H1 (cell line): ENCODE results near the gene TM4SF20. TPM values are rescaled to one million over a fixed set of nuclear protein-coding genes. Genes with fewer than 3 reads are reported as not detected.

Source experiments
- CTCF ChIA-PET: fragments of 300-600 bp; sonication (Branson Sonifier 250); formaldehyde crosslinking; loops from one replicate; lab custom pipeline; 2021; ENCODE audit not compliant: partially characterized antibody; lab: Charles Lee
- POLR2A ChIA-PET: fragments of 300-600 bp; sonication (Branson Sonifier 250); formaldehyde crosslinking; loops from one replicate; lab custom pipeline; 2021; ENCODE audit warnings: inconsistent platforms; ENCODE audit not compliant: partially characterized antibody; lab: Charles Lee
- DNase-seq, 2 experiments: peaks; one replicate each; pipeline versions ENCODE4 v3.0.0 to v3.0.0-alpha.2; 2010 to 2022; ENCODE audit warnings: low spot score in 2 of 2, low read depth in 1 of 2, mixed read lengths in 1 of 2
- FAIRE-seq: peaks from 2 replicates; lab custom pipeline; 2011; peaks lifted over from hg19 to GRCh38; lab: Jason Lieb, UNC
- H2AFZ ChIP-seq: 2 replicates; pipeline ENCODE4 v1.8.1; 2012; ENCODE audit warnings: low read length, inconsistent platforms
- H2AK5ac ChIP-seq: 2 replicates; pipeline ENCODE4 v1.6.1; 2013; ENCODE audit warnings: low read depth, low read length
- H2BK120ac ChIP-seq: replicated peaks from 2 replicates; pipeline ENCODE3; 2013; ENCODE audit warnings: low read depth, low read length, inconsistent platforms
- H2BK12ac ChIP-seq: 2 replicates; pipeline ENCODE4 v1.6.1; 2013; ENCODE audit warnings: low read depth, low read length
- H2BK15ac ChIP-seq: 2 replicates; pipeline ENCODE4 v1.6.1; 2013; ENCODE audit warnings: low read length
- H2BK20ac ChIP-seq: 2 replicates; pipeline ENCODE4 v1.6.1; 2013; ENCODE audit warnings: low read length
- H2BK5ac ChIP-seq: 2 replicates; pipeline ENCODE4 v1.6.1; 2013; ENCODE audit warnings: low read depth, low read length
- H3K14ac ChIP-seq: 2 replicates; pipeline ENCODE4 v1.6.1; 2013; ENCODE audit warnings: inconsistent platforms; ENCODE audit not compliant: insufficient read length
- H3K18ac ChIP-seq: 2 replicates; pipeline ENCODE4 v1.6.1; 2013; ENCODE audit warnings: low read length; ENCODE audit errors: extremely low read depth
- H3K23ac ChIP-seq: 2 replicates; pipeline ENCODE4 v1.6.1; 2013; ENCODE audit warnings: inconsistent platforms; ENCODE audit not compliant: insufficient read length
- H3K23me2 ChIP-seq: 2 replicates; pipeline ENCODE4 v1.6.1; 2013; ENCODE audit warnings: low read depth, low read length
- H3K27ac ChIP-seq: 2 replicates; pipeline ENCODE4 v1.6.1; 2011; ENCODE audit warnings: low read depth, low read length, inconsistent platforms
- H3K27me3 ChIP-seq, 4 experiments: replicated peaks in 1 of 4; 1 replicate in 1 of 4; 2 replicates in 3 of 4; pipeline versions ENCODE4 v1.6.1 to v1.8.1; 2011 to 2013; ENCODE audit warnings: low read length in 3 of 4, mild to moderate bottlenecking in 3 of 4, inconsistent platforms in 2 of 4, mixed read lengths in 2 of 4, moderate library complexity in 1 of 4; ENCODE audit not compliant: control insufficient read depth in 3 of 4, insufficient read depth in 3 of 4; ENCODE audit errors: extremely low read depth in 1 of 4
- H3K36me3 ChIP-seq, 4 experiments: 2 replicates each; pipeline versions ENCODE4 v1.6.1 to v1.8.1; 2011 to 2013; ENCODE audit warnings: mild to moderate bottlenecking in 4 of 4, low read length in 3 of 4, moderate library complexity in 2 of 4, control low read depth in 1 of 4, inconsistent platforms in 1 of 4; ENCODE audit not compliant: insufficient read depth in 4 of 4, control insufficient read depth in 2 of 4
- H3K4ac ChIP-seq: replicated peaks from 2 replicates; pipeline ENCODE3; 2013; ENCODE audit warnings: low read length, low read depth, mixed read lengths, inconsistent platforms; ENCODE audit not compliant: insufficient read length
- H3K4me1 ChIP-seq, 4 experiments: replicated peaks in 1 of 4; 1 replicate in 1 of 4; 2 replicates in 3 of 4; pipeline versions ENCODE4 v1.6.1 to v1.8.1; 2011 to 2013; ENCODE audit warnings: low read length in 3 of 4, inconsistent platforms in 2 of 4, mixed read lengths in 1 of 4; ENCODE audit not compliant: insufficient read depth in 4 of 4, control insufficient read depth in 3 of 4
- H3K4me2 ChIP-seq, 2 experiments: 2 replicates each; pipeline versions ENCODE4 v1.6.1 to v1.8.1; 2011 to 2013; ENCODE audit warnings: low read depth in 2 of 2, low read length in 2 of 2, control low read depth in 1 of 2, inconsistent platforms in 1 of 2, mild to moderate bottlenecking in 1 of 2; ENCODE audit not compliant: insufficient read depth in 1 of 2
- H3K4me3 ChIP-seq, 4 experiments: fragments of 200-600, 300-600 bp in 1 of 4; sonication (generic), shearing (Covaris generic), sonication (Bioruptor Twin) in 1 of 4; 2 replicates each; pipeline versions ENCODE4 v1.5.1 to v1.8.1; 2011 to 2016; ENCODE audit warnings: low read length in 4 of 4, low read depth in 3 of 4, control low read depth in 2 of 4, inconsistent platforms in 2 of 4, mild to moderate bottlenecking in 2 of 4, mixed read lengths in 1 of 4, moderate library complexity in 1 of 4; ENCODE audit not compliant: insufficient read depth in 2 of 4; ENCODE audit errors: extremely low read depth in 1 of 4
- H3K56ac ChIP-seq: replicated peaks from 2 replicates; pipeline ENCODE3; 2013; ENCODE audit warnings: low read depth, mild to moderate bottlenecking, mixed read lengths, low read length, inconsistent platforms; ENCODE audit not compliant: insufficient read length
- H3K79me1 ChIP-seq: 2 replicates; pipeline ENCODE4 v1.6.1; 2013; ENCODE audit warnings: low read depth, low read length, control low read depth
- H3K79me2 ChIP-seq, 2 experiments: 2 replicates each; pipeline versions ENCODE4 v1.6.1 to v1.8.1; 2012 to 2013; ENCODE audit warnings: low read length in 2 of 2, mild to moderate bottlenecking in 2 of 2, inconsistent platforms in 1 of 2; ENCODE audit not compliant: insufficient read depth in 2 of 2, control insufficient read depth in 1 of 2
- H3K9ac ChIP-seq, 4 experiments: replicated peaks in 1 of 4; 1 replicate in 1 of 4; 2 replicates in 3 of 4; pipeline versions ENCODE4 v1.6.1 to v1.8.1; 2011 to 2013; ENCODE audit warnings: low read depth in 3 of 4, low read length in 3 of 4, control low read depth in 2 of 4, mild to moderate bottlenecking in 2 of 4, moderate library complexity in 2 of 4, inconsistent platforms in 1 of 4; ENCODE audit errors: extremely low read depth in 1 of 4
- H3K9me3 ChIP-seq, 2 experiments: 2 replicates each; pipeline versions ENCODE4 v1.6.1 to v1.8.1; 2012 to 2013; ENCODE audit warnings: mild to moderate bottlenecking in 2 of 2, moderate library complexity in 2 of 2, control low read depth in 1 of 2, inconsistent platforms in 1 of 2, low read depth in 1 of 2, low read length in 1 of 2, mixed read lengths in 1 of 2; ENCODE audit not compliant: insufficient read depth in 2 of 2
- H4K20me1 ChIP-seq, 2 experiments: replicated peaks in 1 of 2; 2 replicates each; pipeline versions ENCODE3 to v1.8.1; 2011 to 2013; ENCODE audit warnings: inconsistent platforms in 2 of 2, low read length in 2 of 2, mild to moderate bottlenecking in 1 of 2; ENCODE audit not compliant: insufficient read depth in 2 of 2, control insufficient read depth in 1 of 2
- H4K5ac ChIP-seq: 2 replicates; pipeline ENCODE4 v1.6.1; 2013; ENCODE audit warnings: low read length, low read depth, mixed read lengths, inconsistent platforms; ENCODE audit not compliant: insufficient read length
- H4K8ac ChIP-seq: 2 replicates; pipeline ENCODE4 v1.8.0; 2013; ENCODE audit warnings: mild to moderate bottlenecking, moderate library complexity, low read length, inconsistent platforms; ENCODE audit not compliant: insufficient read depth; ENCODE audit errors: extremely low read depth
- H4K91ac ChIP-seq: replicated peaks from 2 replicates; pipeline ENCODE3; 2013; ENCODE audit warnings: low read length, mixed read lengths, inconsistent platforms; ENCODE audit not compliant: insufficient read length
- BCL11A ChIP-seq, 2 experiments: IDR thresholded peaks; one replicate each; pipeline ENCODE4 v1.6.1; 2011; ENCODE audit warnings: low read depth in 2 of 2, low read length in 2 of 2, mild to moderate bottlenecking in 2 of 2
- CBX5 ChIP-seq: fragments of 300-800, 300-1000 bp; sonication (generic); IDR thresholded peaks from 2 replicates; pipeline ENCODE4 v1.7.1; 2016; ENCODE audit warnings: antibody characterized with exemption, low read length, low read depth
- GTF2F1 ChIP-seq: IDR thresholded peaks from 2 replicates; pipeline ENCODE4 v1.6.1; 2012; ENCODE audit warnings: low read depth, low read length, improper control_type of control experiment, borderline replicate concordance
- POU5F1 ChIP-seq: IDR thresholded peaks from 2 replicates; pipeline ENCODE4 v1.6.1; 2011; ENCODE audit warnings: low read depth, mild to moderate bottlenecking, low read length, moderate library complexity
- RFX5 ChIP-seq: IDR thresholded peaks from 2 replicates; pipeline ENCODE4 v1.6.1; 2011; ENCODE audit warnings: low read depth, low read length, improper control_type of control experiment, borderline replicate concordance
- SAP30 ChIP-seq: fragments of 300-600 bp; sonication (generic); IDR thresholded peaks from 2 replicates; pipeline ENCODE4 v1.7.1; 2012; ENCODE audit warnings: low read length, moderate library complexity, mild to moderate bottlenecking, inconsistent platforms; ENCODE audit not compliant: insufficient read depth, insufficient replicate concordance
- SRF ChIP-seq: IDR thresholded peaks from 2 replicates; pipeline ENCODE4 v1.6.1; 2011; ENCODE audit warnings: mild to moderate bottlenecking, low read depth, low read length, moderate library complexity
- TCF12 ChIP-seq: IDR thresholded peaks from 2 replicates; pipeline ENCODE4 v1.6.1; 2011; ENCODE audit warnings: low read depth, mild to moderate bottlenecking, low read length
- ZNF274 ChIP-seq: IDR thresholded peaks from 2 replicates; pipeline ENCODE4 v1.7.0; 2012; ENCODE audit warnings: low read length, borderline replicate concordance; ENCODE audit errors: extremely low read depth
- WGBS, 2 experiments: shearing (Covaris generic) in 1 of 2; methylation state at CpG; one replicate each; pipeline versions ENCODE4 v1.1.6 to v1.1.7; 2013 to 2015; ENCODE audit warnings: low lambda C conversion rate in 2 of 2, mixed read lengths in 2 of 2, inconsistent platforms in 1 of 2, low coverage in 1 of 2, missing lambda C conversion rate in 1 of 2; ENCODE audit not compliant: insufficient replicate concordance in 2 of 2, insufficient coverage in 1 of 2, insufficient read length in 1 of 2; ENCODE audit errors: extremely low coverage in 1 of 2, missing lambda C conversion rate in 1 of 2; 5-methylcytosine and 5-hydroxymethylcytosine counted together
- polyA plus RNA-seq, 7 experiments: library from polyadenylated mRNA; depleted of rRNA in 3 of 7; stranded (reverse) in 5 of 7; unstranded in 2 of 7; fragments of >200 nt in 5 of 7; fragments of 200-250 nt in 2 of 7; gene quantifications; 1 replicate in 5 of 7; 2 replicates in 1 of 7; 4 replicates in 1 of 7; pipeline versions ENCODE4 v1.2.1 to v1.2.3, GENCODE V29; 2011 to 2013; ENCODE audit warnings: missing spikeins in 2 of 7, mixed read lengths in 2 of 7
- total RNA-seq: library from RNA; stranded (reverse); fragmentation: NEBNext Ultra II Directional; extraction: Animal tissue kit (Norgen Biotek cat#: 25700); gene quantifications from 2 replicates; pipeline ENCODE4 v1.2.1, GENCODE V29; 2021

TM4SF20 gene
- total and polyA plus RNA-seq, 2 of the 8 experiments (the other 6 are each of a cell fraction or from before 2014, with no cell fraction given) = not detected

GRCh38 chr2:227349989-227350612, 29.0 kb downstream of the TM4SF20 start:
- Histone ChIP-seq H4K20me1 (no peaks in the 10 kb centered on the region), H3K23me2 (no peaks in the 10 kb centered on the region), H4K5ac (no peak overlapping the region), H3K18ac (no peak overlapping the region), H2BK15ac (no peak overlapping the region), H2BK5ac (no peak overlapping the region), H3K23ac (no peak overlapping the region), H2BK120ac (no peak overlapping the region), H3K9ac (no peak overlapping the region), H3K27me3 (no peaks in the 10 kb centered on the region), H3K4me1 (no peaks in the 10 kb centered on the region; a peak in 1 of 7 replicates), H3K4me2 (no peak overlapping the region), H3K14ac (no peak overlapping the region), H3K27ac (no peak overlapping the region), H3K56ac (no peak overlapping the region), H2AK5ac (no peak overlapping the region), H4K91ac (no peak overlapping the region), H3K9me3 (no peaks in the 10 kb centered on the region), H2BK12ac (no peak overlapping the region), H3K36me3 (peaks cover 0 to 20% (median 1%) of the 10 kb centered on the region in 4 experiments; a peak in 3 of 8 replicates), H3K4me3 (no peak overlapping the region), H4K8ac (no peak overlapping the region), H2BK20ac (no peak overlapping the region), H3K79me2 (no peaks in the 10 kb centered on the region), H3K79me1 (no peaks in the 10 kb centered on the region), H3K4ac (no peak overlapping the region), H2AFZ (no peak overlapping the region)
- 85% methylated on average over 7 of the region's 7 CpGs; no CpG with 5 or more reads in 1 of the 2 experiments for WGBS, 2 experiments
- FAIRE-seq (no peak), DNase-seq (no peak)
- POLR2A ChIA-PET = no interaction called here
- CTCF ChIA-PET = interaction anchor here (0.6 kb wide), 1 partner anchor 28 kb away, joined by 3 read pairs; no protein-coding TSS in a partner anchor
- TF ChIP-seq BCL11A (IDR thresholded peaks at IDR 0.05; ENCODE audit: low read depth in 2 of 2, low read length in 2 of 2) (no peak), GTF2F1 (no peak), RFX5 (no peak), TCF12 (no peak), SRF (no peak), SAP30 (no peak), POU5F1 (no peak), ZNF274 (no peak), CBX5 (no peak)
